GM20000 (cell line): Measurements from ENCODE around the gene TMEM130.

Experiments
- DNase-seq: peaks from one replicate; pipeline ENCODE4 v3.0.0; 2012; ENCODE audit warnings: low spot score
- TF ChIP-seq, protein P1 (sequence below): IDR thresholded peaks from 2 replicates; pipeline ENCODE4 v1.5.1; 2012; ENCODE audit warnings: mild to moderate bottlenecking, control low read depth; ENCODE audit errors: extremely low read depth, missing control alignments

TMEM130 gene

GRCh38 chr7:98870121-98870651 lies 372 bp upstream of the TMEM130 start:
- TF ChIP-seq, protein P1, sequence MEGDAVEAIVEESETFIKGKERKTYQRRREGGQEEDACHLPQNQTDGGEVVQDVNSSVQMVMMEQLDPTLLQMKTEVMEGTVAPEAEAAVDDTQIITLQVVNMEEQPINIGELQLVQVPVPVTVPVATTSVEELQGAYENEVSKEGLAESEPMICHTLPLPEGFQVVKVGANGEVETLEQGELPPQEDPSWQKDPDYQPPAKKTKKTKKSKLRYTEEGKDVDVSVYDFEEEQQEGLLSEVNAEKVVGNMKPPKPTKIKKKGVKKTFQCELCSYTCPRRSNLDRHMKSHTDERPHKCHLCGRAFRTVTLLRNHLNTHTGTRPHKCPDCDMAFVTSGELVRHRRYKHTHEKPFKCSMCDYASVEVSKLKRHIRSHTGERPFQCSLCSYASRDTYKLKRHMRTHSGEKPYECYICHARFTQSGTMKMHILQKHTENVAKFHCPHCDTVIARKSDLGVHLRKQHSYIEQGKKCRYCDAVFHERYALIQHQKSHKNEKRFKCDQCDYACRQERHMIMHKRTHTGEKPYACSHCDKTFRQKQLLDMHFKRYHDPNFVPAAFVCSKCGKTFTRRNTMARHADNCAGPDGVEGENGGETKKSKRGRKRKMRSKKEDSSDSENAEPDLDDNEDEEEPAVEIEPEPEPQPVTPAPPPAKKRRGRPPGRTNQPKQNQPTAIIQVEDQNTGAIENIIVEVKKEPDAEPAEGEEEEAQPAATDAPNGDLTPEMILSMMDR = no peak
- peak; percentile 81 for DNase-seq

- no peak for DNase-seq
- TF ChIP-seq, protein P1 = no peak
These were observed 702 bp downstream of the TMEM130 start for GRCh38 chr7:98869027-98869596.

DNA sequence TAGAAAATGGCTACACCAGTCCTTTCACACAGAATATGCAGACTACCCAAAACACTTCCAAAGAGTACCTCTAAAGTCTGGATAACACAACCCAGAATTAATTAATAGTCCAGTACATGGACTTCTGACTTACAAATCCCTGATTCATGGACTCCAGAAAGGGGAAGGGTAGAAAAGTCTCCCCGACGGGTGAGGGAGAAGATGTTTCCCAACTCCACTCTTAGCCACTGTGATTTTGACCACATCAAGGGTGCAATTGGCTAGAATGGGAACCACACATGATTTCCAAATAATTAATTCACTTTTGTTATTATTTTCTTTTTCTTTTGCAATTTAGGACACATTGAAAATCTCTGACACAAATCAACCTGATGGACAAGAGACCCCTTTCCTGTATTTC lies 1.4 kb downstream of the TMEM130 start:
- TF ChIP-seq, protein P1 = no peak

GRCh38 chr7:98866765-98867164 lies 3.0 kb downstream of the TMEM130 start:
- TF ChIP-seq, protein P1 = no peak
- no peak for DNase-seq

More for the DNA sequence above, 1.4 kb downstream of the TMEM130 start:
- DNase-seq = no peak

- DNase-seq = no peak
- TF ChIP-seq, protein P1 = no peak
These were observed 3.5 kb downstream of the TMEM130 start for GRCh38 chr7:98866351-98866750.

DNA sequence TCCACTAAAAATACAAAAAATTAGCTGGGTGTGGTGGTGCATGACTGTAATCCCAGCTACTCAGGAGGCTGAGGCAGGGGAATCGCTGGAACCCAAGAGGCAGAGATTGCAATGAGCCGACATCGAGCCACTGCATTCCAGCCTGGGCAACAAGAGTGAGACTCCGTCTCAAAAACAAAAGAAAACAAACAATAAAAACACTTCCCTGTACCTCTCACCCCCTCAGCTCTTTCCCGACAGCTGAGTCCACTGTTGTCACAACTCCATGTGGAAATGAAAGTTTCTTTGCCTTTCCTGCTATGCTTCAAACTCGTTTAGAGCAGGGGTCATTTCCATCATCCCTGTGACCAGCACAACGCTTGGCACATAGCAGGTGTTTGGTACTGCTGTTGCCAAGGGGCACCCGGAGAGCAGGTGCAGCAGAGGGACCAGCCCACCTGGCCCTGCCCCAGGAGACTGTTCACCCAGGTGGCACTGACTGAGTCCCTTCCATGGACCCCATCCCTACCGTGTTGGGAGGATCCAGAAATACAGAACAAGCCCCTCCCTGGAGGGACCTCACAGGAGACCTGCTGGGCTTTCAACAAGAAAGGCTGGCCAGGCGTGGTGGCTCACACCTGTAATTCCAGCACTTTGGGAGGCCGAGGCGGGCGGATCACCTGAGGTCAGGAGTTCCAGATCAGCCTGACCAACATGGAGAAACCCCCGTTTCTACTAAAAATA lies 4.9 kb downstream of the TMEM130 start:
- DNase-seq = no peak
- TF ChIP-seq, protein P1 = no peak

DNA sequence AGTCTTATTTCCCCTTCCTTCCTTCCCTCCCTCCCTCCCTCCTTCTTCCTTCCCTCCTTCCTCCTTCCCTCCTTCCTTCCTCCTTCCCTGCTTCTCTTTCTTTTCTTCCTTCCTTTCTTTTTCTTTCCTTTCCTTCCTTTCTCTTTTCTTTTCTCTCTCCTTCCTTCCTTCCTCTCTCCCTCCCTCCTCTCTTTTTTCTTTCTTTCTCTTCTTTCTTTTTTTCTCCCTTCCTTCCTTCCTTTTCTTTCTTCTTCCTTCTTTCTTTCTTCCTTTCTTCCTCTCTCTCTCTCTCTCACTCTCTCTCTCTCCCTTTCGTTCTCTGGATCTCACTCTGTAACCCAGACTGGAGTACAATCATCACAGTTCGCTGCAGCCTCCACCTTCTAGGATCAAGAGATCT lies 6.2 kb downstream of the TMEM130 start:
- no peak for DNase-seq
- TF ChIP-seq, protein P1 = no peak
